Thoracic aorta endothelial cell (primary cell): Measurements from ENCODE around the gene ADPRM. TPM values are rescaled to one million over a fixed set of nuclear protein-coding genes. Genes with fewer than 3 reads are reported as not detected.

Experiments
- total RNA-seq: library from RNA; depleted of rRNA; stranded (reverse); fragments of >200 nt; gene quantifications from 2 replicates; pipeline ENCODE4 v1.2.3, GENCODE V29; 2012

ADPRM gene, protein sequence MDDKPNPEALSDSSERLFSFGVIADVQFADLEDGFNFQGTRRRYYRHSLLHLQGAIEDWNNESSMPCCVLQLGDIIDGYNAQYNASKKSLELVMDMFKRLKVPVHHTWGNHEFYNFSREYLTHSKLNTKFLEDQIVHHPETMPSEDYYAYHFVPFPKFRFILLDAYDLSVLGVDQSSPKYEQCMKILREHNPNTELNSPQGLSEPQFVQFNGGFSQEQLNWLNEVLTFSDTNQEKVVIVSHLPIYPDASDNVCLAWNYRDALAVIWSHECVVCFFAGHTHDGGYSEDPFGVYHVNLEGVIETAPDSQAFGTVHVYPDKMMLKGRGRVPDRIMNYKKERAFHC
- 9.7 and 10.4 TPM in 2 replicates for total RNA-seq

GRCh38 chr17:10697092-10698081 is at the start of gene ADPRM, which contains the start of gene SCO1:
Gene ADPRM, plus strand, starts transcription at chr17:10697594. Its CDS starts 7,333 bp downstream, at chr17:10704927.
Gene SCO1, minus strand, starts transcription at chr17:10697533. Its CDS starts 26 bp downstream, at chr17:10697507.

DNA sequence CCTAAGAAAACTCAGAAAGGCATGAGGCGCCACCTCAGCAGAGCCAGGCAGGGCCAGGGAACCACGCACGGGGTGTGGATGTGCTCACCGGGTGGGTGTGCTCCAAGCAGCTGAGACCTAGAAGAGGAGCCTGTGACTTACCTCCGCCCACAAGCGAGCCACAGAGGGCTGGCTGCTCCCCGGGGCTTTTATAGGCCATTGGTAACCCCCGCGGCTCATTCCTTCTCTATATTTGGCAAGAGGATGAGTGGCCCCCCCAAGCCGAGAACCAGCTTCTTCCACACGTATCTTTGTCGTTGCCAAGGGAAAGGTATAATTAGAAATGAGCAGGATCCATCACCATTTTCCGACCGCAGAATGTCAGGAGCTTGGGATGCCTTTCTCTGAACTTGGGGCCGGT is 40.2 kb upstream of the ADPRM start, which contains the start of gene MYH3:
Gene MYH3 (minus strand): TSS at position 162 of the 400 bp plus-strand sequence. CDS start 2,245 bp downstream, outside the sequence.

GRCh38 chr17:10729334-10730193 is 32.2 kb downstream of the ADPRM start, which contains the start of gene TMEM220:
Gene TMEM220, minus strand, starts transcription at chr17:10730023. Its CDS starts 172 bp downstream, at chr17:10729851.

Other genes with a start within 250 kb of the ADPRM start
- not detected in 2 replicates for gene MYH4, start 228.0 kb upstream of the ADPRM start, total RNA-seq
- gene MYH1, start 179.1 kb upstream of the ADPRM start, total RNA-seq, result not detected in 2 replicates
- gene MYH2, start 147.9 kb upstream of the ADPRM start, total RNA-seq, result not detected in 2 replicates
- gene MYH3, start 40.3 kb upstream of the ADPRM start, total RNA-seq, result under 0.01 and 0.50 TPM in 2 replicates
- gene SCO1, start 61 bp upstream of the ADPRM start, total RNA-seq, result 23.1 and 26.7 TPM in 2 replicates
- 1.1 and 2.0 TPM in 2 replicates for gene TMEM220, start 32.4 kb downstream of the ADPRM start, total RNA-seq
- gene TMEM238L, start 106.5 kb downstream of the ADPRM start, total RNA-seq, result not detected in 2 replicates
- gene PIRT, start 140.5 kb downstream of the ADPRM start, total RNA-seq, result not detected in 2 replicates